Tibial nerve (tissue), 4 donors: Measurements from ENCODE around the gene ARX.

Experiments used
- EP300 ChIP-seq, 2 donors: sonication (generic); formaldehyde crosslinking; IDR thresholded peaks; one replicate each; pipeline ENCODE4 v1.6.1; 2017; ENCODE audit warnings: antibody characterized with exemption in 2 of 2, mild to moderate bottlenecking in 1 of 2
- POLR2A ChIP-seq, 2 donors: fragments of 450-650 bp; IDR thresholded peaks; one replicate each; pipeline ENCODE4 v1.6.1; 2017; ENCODE audit warnings: antibody characterized with exemption in 2 of 2, mild to moderate bottlenecking in 2 of 2, moderate library complexity in 2 of 2
- TF ChIP-seq, protein P1 (sequence below), 5 experiments: fragments of 200-600 bp in 3 of 5; fragments of 450-650 bp in 2 of 5; sonication (generic) in 3 of 5; IDR thresholded peaks; one replicate each; pipeline ENCODE4 v1.5.1; 2016 to 2019; ENCODE audit warnings: antibody characterized with exemption in 5 of 5, mild to moderate bottlenecking in 3 of 5, moderate library complexity in 2 of 5

DNA sequence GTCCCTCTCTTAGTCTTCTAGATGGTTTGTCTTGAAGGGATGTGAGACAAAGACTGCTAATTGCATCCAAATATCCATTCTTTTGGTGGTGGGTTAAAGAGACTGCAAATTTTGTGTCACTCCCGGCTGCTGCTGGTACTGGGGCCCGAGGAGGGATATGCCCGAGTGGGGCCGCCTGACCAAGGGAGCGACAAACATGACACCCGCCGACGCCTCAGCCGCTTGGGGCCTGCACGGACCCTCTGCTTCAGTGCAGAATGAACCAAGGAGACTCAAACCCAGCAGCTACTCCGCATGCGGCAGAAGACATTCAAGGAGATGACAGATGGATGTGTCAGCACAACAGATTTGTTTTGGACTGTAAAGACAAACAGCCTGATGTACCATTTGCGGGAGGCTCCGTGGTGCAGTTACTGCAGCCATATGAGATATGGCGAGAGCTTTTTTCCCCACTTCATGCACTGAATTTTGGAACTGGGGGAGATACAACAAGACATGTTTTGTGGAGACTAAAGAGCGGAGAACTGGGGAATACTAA, 13.6 kb upstream of the ARX start:
- TF ChIP-seq, protein P1, sequence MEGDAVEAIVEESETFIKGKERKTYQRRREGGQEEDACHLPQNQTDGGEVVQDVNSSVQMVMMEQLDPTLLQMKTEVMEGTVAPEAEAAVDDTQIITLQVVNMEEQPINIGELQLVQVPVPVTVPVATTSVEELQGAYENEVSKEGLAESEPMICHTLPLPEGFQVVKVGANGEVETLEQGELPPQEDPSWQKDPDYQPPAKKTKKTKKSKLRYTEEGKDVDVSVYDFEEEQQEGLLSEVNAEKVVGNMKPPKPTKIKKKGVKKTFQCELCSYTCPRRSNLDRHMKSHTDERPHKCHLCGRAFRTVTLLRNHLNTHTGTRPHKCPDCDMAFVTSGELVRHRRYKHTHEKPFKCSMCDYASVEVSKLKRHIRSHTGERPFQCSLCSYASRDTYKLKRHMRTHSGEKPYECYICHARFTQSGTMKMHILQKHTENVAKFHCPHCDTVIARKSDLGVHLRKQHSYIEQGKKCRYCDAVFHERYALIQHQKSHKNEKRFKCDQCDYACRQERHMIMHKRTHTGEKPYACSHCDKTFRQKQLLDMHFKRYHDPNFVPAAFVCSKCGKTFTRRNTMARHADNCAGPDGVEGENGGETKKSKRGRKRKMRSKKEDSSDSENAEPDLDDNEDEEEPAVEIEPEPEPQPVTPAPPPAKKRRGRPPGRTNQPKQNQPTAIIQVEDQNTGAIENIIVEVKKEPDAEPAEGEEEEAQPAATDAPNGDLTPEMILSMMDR (IDR thresholded peaks at IDR 0.05): no peak
- no peak for TF ChIP-seq POLR2A (IDR thresholded peaks at IDR 0.05)
- TF ChIP-seq EP300 (IDR thresholded peaks at IDR 0.05): no peak
